ENCODE results near the gene REPS1.
"Not testable (repeated sequence)": the region's sequence is repeated elsewhere in the genome, so short reads cannot be mapped to it uniquely, and the experiment has no call there.

The REPS1 gene

GRCh38 chr6:138971601-138972000 lies 16.5 kb downstream of the REPS1 start:
- no peak for DNase-seq (ENCODE audit: low read depth)

- no peak for DNase-seq (ENCODE audit: low read depth)
These were observed 17.1 kb downstream of the REPS1 start for GRCh38 chr6:138970856-138971425.

GRCh38 chr6:138970159-138970558 lies 17.9 kb downstream of the REPS1 start:
- DNase-seq (ENCODE audit: low read depth), result no peak

- no peak for DNase-seq (ENCODE audit: low read depth)
These were observed 21.2 kb downstream of the REPS1 start for GRCh38 chr6:138966870-138967269.

GRCh38 chr6:138965971-138966370 lies 22.1 kb downstream of the REPS1 start:
- DNase-seq (ENCODE audit: low read depth), result no peak

GRCh38 chr6:138965291-138965874 lies 22.7 kb downstream of the REPS1 start:
- DNase-seq (ENCODE audit: low read depth), result no peak

- no peak for DNase-seq (ENCODE audit: low read depth)
These were observed 24.0 kb downstream of the REPS1 start for GRCh38 chr6:138964012-138964411.

GRCh38 chr6:138963531-138963930 lies 24.5 kb downstream of the REPS1 start:
- DNase-seq (ENCODE audit: low read depth), result no peak

GRCh38 chr6:138963119-138963518 lies 24.9 kb downstream of the REPS1 start:
- DNase-seq (ENCODE audit: low read depth), result no peak

- DNase-seq (ENCODE audit: low read depth), result no peak
These were observed 28.5 kb downstream of the REPS1 start for GRCh38 chr6:138959521-138959920.

GRCh38 chr6:138958595-138958994 lies 29.5 kb downstream of the REPS1 start:
- no peak for DNase-seq (ENCODE audit: low read depth)

GRCh38 chr6:138957903-138958302 lies 30.1 kb downstream of the REPS1 start:
- DNase-seq (ENCODE audit: low read depth), result no peak

- DNase-seq (ENCODE audit: low read depth), result no peak
These were observed 30.6 kb downstream of the REPS1 start for GRCh38 chr6:138957484-138957883.

GRCh38 chr6:138956244-138956924 lies 31.7 kb downstream of the REPS1 start:
- no peak for DNase-seq (ENCODE audit: low read depth)

GRCh38 chr6:138955262-138955661 lies 32.8 kb downstream of the REPS1 start:
- no peak for DNase-seq (ENCODE audit: low read depth)

GRCh38 chr6:138953451-138953850 lies 34.6 kb downstream of the REPS1 start:
- DNase-seq (ENCODE audit: low read depth), result no peak

- no peak for DNase-seq (ENCODE audit: low read depth)
These were observed 39.4 kb downstream of the REPS1 start for GRCh38 chr6:138948546-138949179.

GRCh38 chr6:138948004-138948403 lies 40.0 kb downstream of the REPS1 start:
- DNase-seq (ENCODE audit: low read depth), result no peak

GRCh38 chr6:138945354-138945753 lies 42.7 kb downstream of the REPS1 start:
- DNase-seq (ENCODE audit: low read depth), result no peak

- DNase-seq (ENCODE audit: low read depth), result no peak
These were observed 43.6 kb downstream of the REPS1 start for GRCh38 chr6:138944412-138944811.

- DNase-seq (ENCODE audit: low read depth), result no peak
These were observed 44.9 kb downstream of the REPS1 start for GRCh38 chr6:138943089-138943625.

- DNase-seq (ENCODE audit: low read depth), result not testable (repeated sequence)
These were observed 51.2 kb downstream of the REPS1 start for GRCh38 chr6:138936873-138937272.

GRCh38 chr6:138931660-138932059 lies 56.4 kb downstream of the REPS1 start:
- no peak for DNase-seq (ENCODE audit: low read depth)

Measured in activated T-helper 1 cell treated with Interleukin-2 at 50 U/mL for 16 hours (primary cell).